Myometrial cell (primary cell): Measurements from ENCODE around the gene CADM4. TPM values are rescaled to one million over a fixed set of nuclear protein-coding genes. Genes with fewer than 3 reads are reported as not detected.

Experiments used
- total RNA-seq: library from RNA; depleted of rRNA; stranded (reverse); fragments of >200 nt; gene quantifications from 2 replicates; pipeline ENCODE4 v1.2.3, GENCODE V29; 2015

CADM4 gene, protein sequence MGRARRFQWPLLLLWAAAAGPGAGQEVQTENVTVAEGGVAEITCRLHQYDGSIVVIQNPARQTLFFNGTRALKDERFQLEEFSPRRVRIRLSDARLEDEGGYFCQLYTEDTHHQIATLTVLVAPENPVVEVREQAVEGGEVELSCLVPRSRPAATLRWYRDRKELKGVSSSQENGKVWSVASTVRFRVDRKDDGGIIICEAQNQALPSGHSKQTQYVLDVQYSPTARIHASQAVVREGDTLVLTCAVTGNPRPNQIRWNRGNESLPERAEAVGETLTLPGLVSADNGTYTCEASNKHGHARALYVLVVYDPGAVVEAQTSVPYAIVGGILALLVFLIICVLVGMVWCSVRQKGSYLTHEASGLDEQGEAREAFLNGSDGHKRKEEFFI
- total RNA-seq: 2.6 and 3.5 TPM in 2 replicates

DNA sequence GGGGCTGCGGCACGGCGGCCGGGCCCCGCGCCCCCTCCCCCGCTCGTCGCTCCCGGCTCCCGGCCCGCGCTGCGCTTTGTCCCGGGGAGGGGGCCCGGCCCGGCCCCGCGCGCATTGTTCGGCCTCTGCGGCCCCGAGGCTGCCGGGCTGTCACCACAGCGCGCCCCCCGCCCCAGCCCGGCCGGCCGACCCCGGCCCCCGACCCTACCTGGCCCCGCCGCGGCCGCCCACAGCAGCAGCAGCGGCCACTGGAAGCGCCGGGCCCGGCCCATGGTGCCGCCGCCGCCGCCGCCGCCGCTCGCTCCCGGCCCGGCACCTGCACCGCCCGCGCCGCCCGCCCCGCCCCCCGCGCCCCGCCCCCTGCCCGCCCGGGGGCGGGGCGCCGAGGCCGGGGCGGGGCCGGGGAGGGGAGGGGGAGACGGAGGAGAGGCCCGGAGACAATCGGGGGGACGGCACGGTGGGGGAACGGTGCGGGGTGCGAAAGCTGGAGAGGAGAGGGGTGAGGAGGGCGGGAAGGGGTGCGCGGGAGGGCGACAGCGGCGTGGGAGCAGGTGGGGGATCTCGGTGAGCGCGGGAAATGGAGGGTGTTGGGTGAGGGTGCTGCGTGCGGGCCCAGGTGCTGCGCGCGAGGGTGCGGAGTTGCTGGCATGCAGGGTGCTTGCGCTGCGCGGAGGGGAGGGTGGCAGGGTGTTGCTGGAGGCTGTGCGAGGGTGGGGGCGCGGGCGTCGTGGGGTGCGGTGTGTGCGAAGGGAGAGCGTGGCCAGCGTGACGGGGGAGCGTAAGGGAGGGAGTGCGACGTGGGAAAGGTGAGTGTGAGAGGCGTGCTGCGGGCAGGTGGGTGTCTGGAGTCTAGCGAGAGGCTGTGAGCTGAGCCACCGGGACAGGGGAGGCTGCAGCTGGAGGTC, at the start of gene CADM4:
Gene CADM4 (minus strand): TSS at position 332 of the 905 bp plus-strand sequence. CDS start 60 bp downstream, at position 272.

DNA sequence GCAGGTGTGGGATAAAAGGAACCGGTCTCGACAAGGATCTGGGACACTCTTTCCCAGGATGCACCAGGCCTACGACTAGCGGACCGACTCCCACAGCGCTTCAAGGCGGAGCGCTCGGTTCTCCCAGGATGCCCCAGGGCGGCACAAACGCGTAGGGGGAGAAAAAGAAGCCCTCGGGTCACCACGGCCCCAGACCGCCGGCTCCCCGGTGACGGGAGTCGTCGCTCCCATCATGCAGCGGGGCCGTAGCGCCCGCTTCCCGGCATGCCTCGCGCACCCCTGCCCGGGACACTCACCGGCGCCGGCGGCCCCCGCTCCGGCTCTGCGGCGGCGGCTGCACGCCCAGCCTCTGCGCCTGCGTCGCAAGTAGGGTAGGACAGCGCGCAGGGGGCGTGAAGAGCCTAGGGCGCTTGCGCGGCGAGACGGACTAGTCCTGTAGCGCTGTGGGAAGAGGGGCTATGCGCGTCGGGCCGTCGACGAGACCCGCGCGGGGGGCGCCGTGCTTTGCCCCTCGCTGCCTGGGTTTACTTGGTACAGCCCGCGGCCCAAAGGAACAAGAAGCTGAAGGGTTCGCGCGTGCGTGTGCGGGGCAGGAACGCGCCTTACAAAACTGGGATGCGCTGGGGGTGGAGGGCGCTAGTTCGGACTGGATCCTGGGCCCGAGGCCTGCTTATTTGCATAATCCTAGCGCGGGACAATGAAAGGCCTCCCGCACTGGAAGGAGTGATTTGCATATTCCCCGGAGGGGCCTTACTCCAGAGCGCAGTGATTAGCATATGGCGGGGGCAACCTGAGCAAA, 20.2 kb downstream of the CADM4 start, which contains the start of gene ZNF428:
Gene ZNF428 (minus strand): TSS at position 368 of the 799 bp plus-strand sequence. CDS start 5,325 bp downstream, outside the sequence.

DNA sequence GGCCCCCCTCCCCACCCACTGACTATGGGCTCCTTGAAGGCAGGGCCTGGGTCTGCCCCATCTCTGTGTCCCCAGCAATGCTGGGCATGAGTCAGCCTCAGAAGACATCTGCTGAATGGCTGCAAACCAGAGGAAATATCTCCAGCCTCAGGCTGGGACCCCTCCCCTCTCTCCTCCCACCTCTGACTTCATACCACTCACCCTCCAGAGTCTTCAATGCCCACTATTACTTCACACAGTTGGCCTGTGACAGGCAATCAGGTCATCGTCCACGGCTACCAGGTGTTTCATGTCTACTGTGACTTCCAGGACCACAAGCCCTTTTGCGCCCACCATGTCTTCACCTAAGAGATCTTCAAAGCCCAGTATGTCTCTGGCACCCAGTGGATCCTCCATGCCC, 27.9 kb downstream of the CADM4 start, which contains the start of gene SRRM5:
Gene SRRM5 (plus strand): TSS at position 301 of the 400 bp plus-strand sequence. CDS start 34 bp downstream, at position 335.

DNA sequence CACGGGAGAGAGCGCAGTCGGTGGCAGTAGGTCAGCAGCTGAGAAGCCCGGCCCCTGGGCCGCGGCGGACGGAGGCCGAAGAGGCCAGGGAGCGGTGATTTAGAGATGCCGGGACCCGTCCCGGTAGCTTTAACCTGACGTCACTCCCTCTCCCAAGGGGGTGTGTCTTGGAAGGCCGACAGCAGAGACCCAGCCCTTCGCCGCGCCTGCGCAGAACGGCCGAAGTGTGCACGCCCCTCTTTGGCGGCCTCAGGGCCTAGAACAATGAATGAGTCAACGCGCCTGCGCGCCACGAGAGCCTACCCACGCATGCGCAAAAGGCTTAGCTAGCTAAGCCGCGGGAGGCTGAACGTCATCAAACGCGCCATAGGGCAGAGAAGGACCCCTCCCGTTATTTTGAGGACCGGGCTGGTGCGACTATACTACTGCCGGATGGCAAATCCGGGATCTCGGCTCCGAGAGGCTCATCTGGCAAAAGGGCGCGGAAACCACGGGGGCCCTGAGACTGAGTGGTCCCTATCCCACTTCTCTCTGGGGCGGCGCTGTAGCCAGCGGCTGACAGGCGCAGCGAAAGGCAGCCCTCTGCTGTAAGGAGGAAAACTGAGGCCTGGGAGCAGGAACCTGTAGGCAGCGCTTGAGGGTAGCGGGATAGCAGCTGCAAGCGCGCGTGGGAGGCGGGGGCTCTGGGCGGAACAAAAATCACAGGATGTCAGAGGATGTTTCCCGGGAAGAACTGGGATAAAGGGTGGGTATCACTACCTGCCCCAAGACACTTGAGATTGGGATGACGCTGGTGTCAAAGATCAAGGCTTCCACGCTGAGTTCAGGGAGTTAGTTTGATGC, 43.4 kb downstream of the CADM4 start, which contains the start of the genes IRGQ and ZNF576:
Gene IRGQ (minus strand): TSS at position 136 of the 843 bp plus-strand sequence. CDS start 796 bp downstream, outside the sequence.
Gene ZNF576 (plus strand): TSS at position 597 of the 843 bp plus-strand sequence. CDS start 514 bp downstream, outside the sequence.

DNA sequence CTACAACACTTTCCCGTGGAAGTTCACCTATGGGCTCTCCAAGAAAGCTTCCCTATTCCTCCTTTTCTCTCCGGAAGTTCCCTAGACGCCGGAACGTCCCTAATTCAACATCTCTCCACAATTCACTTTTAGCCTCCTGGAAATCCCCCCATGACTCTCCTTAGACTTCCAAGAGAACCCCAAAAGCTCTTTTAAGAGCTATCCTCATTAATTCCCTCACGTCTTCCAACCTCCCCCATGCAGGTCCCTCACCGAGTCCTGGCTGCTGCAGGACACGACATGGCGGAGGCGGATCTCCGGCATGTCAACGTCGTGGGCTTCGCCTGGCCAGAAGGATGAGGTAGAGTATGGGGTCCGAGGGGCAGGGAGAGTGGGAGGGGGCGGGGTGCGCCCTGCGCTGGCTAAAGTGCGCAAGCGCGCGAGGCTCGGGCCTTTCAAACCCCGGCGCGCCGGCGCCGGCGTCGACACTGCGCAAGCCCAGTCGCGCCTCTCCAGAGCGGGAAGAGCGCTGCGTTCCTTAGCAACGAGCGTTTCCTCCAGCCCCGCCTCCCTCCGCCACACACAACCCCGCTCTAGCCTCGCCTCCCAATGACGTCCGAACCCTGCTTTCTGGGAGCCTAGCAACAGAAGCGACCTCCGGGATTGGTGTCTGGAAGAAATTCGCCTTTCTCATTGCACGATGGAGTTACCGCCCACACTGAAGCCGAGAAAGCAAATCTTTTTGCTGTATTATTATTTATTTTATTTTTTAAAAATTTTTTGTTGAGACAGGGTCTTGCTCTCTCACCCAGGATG, 64.3 kb downstream of the CADM4 start, which contains the start of the genes PINLYP and XRCC1:
Gene PINLYP (plus strand): TSS at position 646 of the 795 bp plus-strand sequence. CDS start 1,391 bp downstream, outside the sequence.
Gene XRCC1 (minus strand): TSS at position 372 of the 795 bp plus-strand sequence. CDS start 69 bp downstream, at position 303.

Other genes starting within 250 kb of the CADM4 start
- gene TEX101, start 225.0 kb downstream of the CADM4 start, total RNA-seq: not detected in 2 replicates
- gene LYPD3, start 174.2 kb downstream of the CADM4 start, total RNA-seq: 0.18 TPM in 1 of 2 replicates, not detected in the other
- gene PHLDB3, start 135.1 kb downstream of the CADM4 start, total RNA-seq: 4.0 and 15.2 TPM in 2 replicates
- gene ETHE1, start 112.6 kb downstream of the CADM4 start, total RNA-seq: 74.8 and 85.9 TPM in 2 replicates
- not detected in 2 replicates for gene ZNF575, start 106.7 kb downstream of the CADM4 start, total RNA-seq
- gene XRCC1, start 64.3 kb downstream of the CADM4 start, total RNA-seq: 42.4 and 50.7 TPM in 2 replicates
- gene PINLYP, start 64.0 kb downstream of the CADM4 start, total RNA-seq: 11.3 and 19.6 TPM in 2 replicates
- 5.2 and 7.4 TPM in 2 replicates for gene IRGQ, start 43.7 kb downstream of the CADM4 start, total RNA-seq
- 9.6 and 14.1 TPM in 2 replicates for gene ZNF576, start 43.3 kb downstream of the CADM4 start, total RNA-seq
- gene SRRM5, start 27.8 kb downstream of the CADM4 start, total RNA-seq: not detected in 2 replicates
- gene ZNF428, start 20.2 kb downstream of the CADM4 start, total RNA-seq: 27.7 and 40.1 TPM in 2 replicates
- gene PLAUR, start 30.3 kb upstream of the CADM4 start, total RNA-seq: 125 and 126 TPM in 2 replicates
- gene IRGC, start 76.2 kb upstream of the CADM4 start, total RNA-seq: not detected in 2 replicates
- gene SMG9, start 115.1 kb upstream of the CADM4 start, total RNA-seq: 10.6 and 12.4 TPM in 2 replicates
- gene KCNN4, start 141.1 kb upstream of the CADM4 start, total RNA-seq: 0.89 and 1.7 TPM in 2 replicates
- not detected in 2 replicates for gene LYPD5, start 162.6 kb upstream of the CADM4 start, total RNA-seq
- 0.86 and 10.6 TPM in 2 replicates for gene ZNF283, start 187.5 kb upstream of the CADM4 start, total RNA-seq
- gene ZNF404, start 244.1 kb upstream of the CADM4 start, total RNA-seq: 1.2 and 2.0 TPM in 2 replicates